Measurements from ENCODE around the gene CENPK.
"Not testable (repeated sequence)": the region's sequence is repeated elsewhere in the genome, so short reads cannot be mapped to it uniquely, and the experiment has no call there.

The CENPK gene, protein sequence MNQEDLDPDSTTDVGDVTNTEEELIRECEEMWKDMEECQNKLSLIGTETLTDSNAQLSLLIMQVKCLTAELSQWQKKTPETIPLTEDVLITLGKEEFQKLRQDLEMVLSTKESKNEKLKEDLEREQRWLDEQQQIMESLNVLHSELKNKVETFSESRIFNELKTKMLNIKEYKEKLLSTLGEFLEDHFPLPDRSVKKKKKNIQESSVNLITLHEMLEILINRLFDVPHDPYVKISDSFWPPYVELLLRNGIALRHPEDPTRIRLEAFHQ

DNA sequence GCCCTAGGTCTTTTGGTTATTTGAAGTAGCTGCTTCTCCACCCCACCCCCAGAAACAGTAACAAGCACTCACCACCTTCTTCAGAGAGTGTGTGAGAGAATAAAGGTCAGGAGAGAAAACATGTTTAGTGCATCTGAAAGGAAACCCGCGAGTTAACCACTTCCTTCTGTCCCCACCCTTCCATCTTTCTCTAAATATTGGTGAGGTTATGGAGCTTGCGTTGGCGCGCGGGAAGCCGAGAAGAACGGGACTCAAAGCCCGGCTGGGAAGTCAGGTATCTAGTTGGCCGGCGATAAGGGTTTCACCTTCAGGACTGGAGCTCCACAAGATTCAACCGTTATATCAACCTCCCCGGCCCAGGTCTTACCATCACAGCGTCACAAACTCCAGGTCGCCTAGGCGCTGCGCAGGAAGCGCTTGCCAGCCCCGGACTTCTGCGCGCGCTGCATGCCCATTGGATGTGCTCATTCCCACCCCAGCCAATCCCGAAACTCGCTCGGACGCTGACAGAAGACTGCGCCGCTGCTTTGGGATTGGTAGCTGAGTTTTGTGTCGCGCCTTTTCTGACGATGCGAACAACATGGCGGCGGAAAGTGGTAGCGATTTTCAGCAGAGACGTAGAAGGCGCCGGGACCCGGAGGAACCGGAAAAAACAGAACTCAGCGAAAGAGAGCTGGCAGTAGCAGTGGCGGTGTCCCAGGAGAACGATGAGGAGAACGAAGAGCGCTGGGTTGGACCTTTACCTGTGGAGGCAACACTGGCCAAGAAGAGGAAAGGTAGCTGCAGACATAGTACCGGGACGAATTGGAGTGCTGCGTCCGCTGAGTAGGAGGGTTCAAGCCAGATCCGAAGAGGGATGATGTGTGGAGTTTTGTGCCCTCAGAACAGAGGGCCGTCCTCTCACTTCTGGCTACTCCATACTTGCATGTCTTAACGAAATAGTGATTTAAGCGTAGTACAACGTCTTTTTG lies at the start of gene CENPK, which contains the start of gene PPWD1:
Gene CENPK (minus strand): TSS at position 438 of the 971 bp plus-strand sequence. CDS start 8,261 bp downstream, outside the sequence.
Gene PPWD1 (plus strand): TSS at position 566 of the 971 bp plus-strand sequence. CDS start 15 bp downstream, at position 581.
- DNase-seq (ENCODE audit: low spot score) = peak; percentile 94

DNA sequence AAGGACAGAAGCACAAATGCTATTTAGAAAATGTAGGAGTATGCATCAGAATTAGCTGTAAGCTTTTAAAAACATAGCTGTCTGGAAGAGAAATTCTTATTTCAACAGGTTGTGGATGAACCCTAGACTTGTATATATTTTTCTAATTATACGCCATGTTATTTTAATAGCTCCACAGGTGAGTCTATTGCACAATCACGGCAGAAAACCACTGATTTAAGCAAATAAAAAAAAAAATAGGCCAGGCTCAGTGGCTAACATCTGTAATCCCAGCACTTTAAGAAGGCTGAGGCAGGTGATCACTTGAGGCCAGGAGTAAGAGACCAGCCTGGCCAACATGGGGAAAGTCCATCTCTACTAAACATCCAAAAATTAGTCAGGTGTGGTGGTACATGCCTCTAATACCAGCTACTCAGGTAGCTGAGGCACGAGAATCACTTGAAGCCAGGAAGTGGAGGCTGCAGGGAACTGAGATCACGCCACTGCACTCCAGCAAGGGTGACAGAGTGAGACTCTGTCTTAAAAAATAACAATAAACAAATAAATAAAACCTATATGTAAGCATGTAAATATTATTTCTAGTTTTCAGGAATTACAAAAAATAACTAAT lies 49.4 kb upstream of the CENPK start:
- no peak for DNase-seq (ENCODE audit: low spot score)

DNA sequence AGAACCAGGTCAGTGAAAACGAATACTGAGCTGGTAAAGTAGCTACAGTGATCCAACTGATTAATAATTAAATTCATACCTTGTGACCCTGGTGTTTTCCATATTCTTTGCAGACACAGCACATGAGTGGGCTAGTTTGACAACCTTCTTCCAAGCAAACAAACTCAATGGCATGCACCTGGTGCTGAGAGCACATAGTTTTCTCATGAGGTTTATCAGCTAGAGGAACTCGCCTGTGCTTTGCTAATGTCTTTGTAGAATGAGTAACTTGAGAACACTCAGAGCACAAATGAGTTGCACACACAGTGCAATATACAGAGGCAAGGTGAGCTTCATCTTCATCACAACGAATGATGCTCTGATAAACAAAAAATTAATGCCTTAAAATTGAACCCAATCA lies 48.6 kb upstream of the CENPK start:
- no peak for DNase-seq (ENCODE audit: low spot score)

DNA sequence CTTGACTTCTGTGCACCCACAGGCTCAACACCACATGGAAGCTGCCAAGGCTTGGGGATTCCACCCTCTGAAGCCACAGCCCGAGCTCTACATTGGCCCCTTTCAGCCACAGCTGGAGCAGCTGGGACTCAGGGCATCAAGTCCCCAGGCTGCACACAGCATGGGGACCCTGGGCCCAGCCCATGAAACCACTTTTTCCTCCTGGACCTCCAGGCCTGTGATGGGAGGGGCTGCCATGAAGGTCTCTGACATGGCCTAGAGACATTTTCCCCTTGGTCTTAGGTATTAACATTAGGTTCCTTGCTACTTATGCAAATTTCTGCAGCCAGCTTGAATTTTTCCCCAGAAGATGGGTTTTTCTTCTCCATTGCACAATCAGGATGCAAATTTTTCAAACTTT lies 38.8 kb upstream of the CENPK start:
- DNase-seq (ENCODE audit: low spot score) = not testable (repeated sequence)

DNA sequence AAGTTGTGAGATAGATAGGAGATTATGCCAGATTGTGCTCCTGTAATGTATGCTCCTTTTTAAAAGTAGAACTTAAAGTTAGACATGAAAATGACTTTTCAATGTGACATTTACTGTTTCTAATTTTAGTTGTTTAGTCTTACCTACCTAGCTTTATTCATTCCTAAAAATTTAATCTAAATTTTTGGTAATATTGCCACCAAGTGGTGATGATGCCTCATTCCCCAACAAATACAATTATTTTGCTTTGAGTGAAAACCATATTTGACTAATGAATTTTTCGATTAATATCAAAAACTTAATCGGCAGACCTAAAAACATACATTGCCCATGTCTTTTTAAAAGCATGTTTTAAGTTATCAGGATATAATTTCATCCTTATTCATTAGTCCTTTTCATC lies 25.7 kb upstream of the CENPK start:
- peak; percentile 10 for DNase-seq (ENCODE audit: low spot score)

DNA sequence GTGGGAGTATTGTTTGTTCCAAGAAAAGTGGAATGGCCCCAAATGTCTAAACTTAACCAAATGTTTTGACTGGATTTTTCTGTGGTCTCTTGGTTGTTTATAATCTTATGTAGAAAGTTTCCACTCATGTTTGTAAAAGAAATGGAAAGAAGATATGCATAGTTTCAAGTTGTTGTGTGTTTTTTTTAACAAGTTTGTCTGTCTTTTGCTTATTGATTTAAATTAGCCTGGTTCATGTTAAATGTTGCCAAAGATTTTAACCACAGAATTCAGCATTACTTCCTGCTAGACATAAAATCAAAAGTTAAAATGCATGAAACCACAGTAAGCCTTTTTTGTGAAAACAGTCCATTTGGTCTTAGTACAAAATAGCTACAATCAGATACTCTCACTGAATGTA lies 14.2 kb upstream of the CENPK start:
- DNase-seq (ENCODE audit: low spot score) = no peak

DNA sequence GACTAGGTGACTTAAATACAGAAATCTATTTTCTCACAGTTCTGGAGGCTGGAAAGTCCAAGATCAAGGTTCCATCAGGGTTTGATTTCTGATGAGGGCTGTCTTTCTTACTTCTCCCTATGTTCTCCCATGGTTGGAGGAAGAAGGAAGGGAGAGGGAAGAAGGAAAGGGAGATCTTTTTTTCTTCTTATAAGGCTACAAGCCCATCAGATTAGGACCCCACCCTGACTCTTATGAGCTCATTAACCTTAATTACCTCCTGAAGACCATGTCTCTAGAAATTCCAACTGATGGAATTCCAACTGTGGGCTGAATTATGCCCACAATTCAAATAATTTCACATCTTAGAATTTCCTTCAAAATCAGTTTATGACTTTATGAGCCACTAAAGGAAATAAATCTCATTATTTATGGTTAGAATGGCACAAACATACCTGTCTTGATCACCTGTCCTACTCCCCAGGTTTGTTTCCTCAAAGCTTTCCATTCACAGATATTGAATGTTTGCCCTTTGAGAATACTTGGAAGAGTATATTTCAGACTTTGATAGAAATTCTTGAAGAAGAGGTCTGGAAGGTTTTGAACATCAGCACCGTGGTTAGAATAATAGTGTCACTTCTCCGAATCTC lies 7.7 kb upstream of the CENPK start:
- no peak for DNase-seq (ENCODE audit: low spot score)

DNA sequence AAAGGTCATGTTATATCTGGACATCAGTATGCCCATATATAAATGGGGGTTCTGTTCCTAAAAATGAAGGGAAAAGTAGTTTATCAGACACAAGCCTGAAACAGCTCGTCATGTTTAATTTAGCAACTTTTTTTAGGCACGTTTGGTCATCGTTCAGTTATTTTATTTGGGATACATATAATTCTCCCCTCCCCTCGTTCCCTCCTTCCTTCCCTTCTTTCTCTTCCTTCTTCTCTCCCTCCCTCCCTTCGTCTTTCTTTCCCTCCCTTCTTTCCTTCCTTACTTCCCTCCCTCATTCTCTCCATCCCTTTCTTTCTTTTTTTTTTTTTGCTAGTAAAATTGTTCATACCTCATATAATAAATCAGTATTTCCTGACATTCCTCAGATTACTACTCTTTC lies 3.5 kb upstream of the CENPK start:
- no peak for DNase-seq (ENCODE audit: low spot score)

DNA sequence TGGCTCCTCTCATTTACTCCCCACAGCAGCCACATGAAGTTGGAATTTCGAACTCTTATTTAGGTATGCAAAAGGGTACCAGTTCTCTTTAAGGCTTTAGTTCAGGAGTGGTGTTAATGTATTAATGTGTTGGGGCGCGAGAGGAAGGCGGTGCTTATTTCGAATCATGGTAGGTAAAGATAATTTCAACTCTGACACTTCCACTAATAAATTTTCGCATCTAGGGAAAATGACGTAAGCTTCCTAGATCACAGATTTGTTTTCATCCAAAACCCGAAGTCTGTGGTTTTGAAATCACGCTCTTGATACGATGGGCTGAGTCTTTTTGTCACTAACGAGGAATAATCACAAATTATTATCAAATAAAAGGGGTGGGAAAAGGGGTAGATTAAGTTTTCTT lies 809 bp upstream of the CENPK start:
- no peak for DNase-seq (ENCODE audit: low spot score)

DNA sequence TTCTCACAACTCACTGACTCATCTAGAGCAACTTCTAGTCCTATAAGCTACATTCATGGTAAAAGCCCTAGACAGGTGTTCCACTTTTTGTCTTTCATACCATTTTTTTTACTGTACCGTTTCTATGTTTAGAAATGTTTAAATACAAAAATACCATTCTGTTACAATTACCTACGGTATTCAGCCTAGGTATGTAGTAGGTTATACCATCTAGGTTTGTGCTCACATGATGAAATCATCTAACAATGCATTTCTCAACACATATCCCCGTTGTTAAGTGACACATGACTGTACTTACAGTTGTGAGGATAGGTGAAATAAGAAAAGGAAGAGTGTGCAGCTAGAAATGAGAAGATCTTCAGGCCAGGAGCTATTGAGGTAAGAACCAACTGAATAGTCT lies 6.2 kb downstream of the CENPK start:
- DNase-seq (ENCODE audit: low spot score) = no peak

DNA sequence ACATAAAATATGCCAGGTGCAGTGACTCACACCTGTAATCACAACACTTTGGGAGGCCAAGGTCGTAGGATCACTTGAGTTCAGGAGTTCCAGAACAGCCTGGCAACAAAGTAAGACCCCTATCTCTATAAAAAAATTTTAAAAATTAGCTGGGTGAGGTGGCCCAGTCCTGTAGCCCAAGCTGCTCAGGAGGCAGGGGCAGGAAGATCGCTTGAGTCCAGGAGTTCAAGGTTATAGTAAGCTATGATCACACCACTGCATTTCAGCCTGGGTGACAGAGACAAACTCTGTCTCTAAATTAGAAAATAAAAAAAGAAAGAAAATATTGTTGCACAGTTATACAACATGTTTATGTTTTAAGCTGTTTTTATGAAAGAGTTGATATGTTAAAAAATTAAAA lies 6.8 kb downstream of the CENPK start:
- DNase-seq (ENCODE audit: low spot score) = no peak

DNA sequence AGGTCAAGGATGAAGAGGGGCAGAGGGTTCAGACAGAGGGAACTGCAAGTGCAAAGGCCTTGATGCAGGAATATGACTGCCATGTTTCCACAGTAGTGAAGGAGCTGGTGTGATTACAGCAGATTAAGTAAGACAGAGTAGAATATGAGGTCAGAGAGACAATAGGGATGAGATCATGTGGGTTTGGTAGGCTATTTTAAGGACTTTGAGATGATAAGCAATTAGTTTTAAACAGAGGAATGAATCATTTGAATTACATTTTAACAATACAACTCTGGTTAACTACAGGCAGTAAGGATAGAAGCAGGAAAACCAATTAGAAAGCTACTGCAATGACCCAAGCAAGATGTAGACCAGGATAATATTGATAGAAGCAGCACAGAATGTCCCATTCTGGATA lies 7.7 kb downstream of the CENPK start:
- DNase-seq (ENCODE audit: low spot score) = no peak

DNA sequence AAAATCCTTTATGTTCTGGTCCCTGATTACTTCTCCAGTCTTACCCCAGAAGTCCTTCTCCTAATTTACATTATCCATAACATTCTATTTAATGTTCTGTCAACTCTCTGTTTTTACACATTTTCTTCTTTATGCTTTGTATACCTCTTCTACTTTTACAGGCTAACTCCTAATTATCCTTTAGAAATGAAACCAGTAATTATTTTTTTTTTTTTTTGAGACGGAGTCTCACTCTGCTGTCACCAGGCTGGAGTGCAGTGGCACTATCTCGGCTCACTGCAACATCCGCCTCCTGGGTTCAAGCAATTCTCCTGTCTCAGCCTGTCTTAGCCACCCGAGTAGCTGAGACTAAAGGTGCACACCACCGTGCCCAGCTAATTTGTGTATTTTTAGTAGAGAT lies 9.0 kb downstream of the CENPK start:
- no peak for DNase-seq (ENCODE audit: low spot score)

DNA sequence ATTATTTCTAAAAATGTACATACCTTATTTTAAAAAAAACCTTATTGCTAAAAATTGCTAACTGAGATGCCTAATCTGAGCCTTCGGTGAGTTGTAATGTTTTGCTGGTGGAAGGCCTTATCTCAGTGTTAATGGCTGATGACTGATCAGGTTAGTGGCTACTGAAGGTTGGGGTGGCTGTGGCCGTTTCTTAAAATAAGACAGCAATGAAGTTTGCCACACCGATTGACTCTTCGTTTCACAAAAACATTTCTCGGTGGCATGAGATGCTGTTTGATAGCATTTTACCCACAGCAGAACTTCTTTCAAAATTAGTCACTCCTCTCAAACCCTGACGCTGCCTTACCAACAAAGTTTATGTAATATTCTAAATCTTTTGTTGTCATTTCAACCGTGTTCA lies 14.7 kb downstream of the CENPK start:
- no peak for DNase-seq (ENCODE audit: low spot score)

DNA sequence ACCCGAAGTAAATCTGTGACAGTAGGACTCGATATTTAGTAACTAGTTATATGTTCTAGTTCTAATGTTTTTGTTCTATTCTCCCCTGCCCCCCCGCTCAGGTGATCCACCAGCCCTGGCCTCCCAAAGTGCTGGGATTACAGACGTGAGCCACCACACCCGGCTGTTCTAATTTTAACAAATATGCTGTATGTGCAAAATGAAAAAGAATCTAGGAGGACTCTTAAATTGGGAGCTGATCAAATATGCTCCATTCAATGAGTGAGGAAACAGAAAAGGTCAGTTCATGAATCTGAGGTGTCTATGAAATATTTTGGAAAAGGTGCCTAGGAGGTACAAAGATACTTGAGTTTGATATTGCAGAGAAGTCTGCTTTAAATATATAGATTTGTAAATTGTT lies 16.8 kb downstream of the CENPK start:
- DNase-seq (ENCODE audit: low spot score) = no peak

DNA sequence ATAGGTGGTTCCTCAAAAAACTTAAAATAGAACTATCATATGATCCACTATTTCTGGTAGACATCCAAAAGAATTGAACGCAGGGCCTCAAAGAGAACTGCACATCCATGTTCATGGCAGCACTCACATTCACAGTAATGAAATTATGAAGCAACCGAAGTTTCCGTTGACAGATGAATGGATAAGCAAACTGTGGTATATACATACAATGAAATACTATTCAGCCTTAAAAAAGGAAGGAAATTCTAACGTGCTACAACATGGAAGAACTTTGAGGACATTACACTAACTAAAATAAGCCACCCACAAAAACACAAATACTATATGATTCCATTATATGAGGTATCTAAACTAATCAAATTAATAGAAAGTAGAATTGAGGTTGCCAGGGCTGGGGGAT lies 18.5 kb downstream of the CENPK start:
- no peak for DNase-seq (ENCODE audit: low spot score)

DNA sequence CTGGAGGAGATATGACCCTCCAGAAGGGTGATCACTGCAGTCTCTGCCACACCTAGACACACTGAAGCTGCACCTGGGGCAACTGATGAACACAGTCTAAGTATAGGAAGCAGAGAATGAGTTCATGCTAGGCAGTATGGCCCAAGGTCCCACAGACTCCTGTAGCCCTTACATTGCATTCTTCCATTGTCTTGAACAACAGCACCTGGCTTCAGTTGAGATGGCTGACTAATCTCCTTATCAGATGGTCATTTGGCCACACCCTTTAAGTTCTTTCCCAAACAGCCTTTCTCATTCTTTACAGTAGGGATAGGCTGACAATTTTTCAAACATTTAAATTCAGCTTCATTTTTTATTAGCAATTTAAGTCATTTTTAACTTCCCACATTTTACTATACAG lies 23.1 kb downstream of the CENPK start:
- no peak for DNase-seq (ENCODE audit: low spot score)

DNA sequence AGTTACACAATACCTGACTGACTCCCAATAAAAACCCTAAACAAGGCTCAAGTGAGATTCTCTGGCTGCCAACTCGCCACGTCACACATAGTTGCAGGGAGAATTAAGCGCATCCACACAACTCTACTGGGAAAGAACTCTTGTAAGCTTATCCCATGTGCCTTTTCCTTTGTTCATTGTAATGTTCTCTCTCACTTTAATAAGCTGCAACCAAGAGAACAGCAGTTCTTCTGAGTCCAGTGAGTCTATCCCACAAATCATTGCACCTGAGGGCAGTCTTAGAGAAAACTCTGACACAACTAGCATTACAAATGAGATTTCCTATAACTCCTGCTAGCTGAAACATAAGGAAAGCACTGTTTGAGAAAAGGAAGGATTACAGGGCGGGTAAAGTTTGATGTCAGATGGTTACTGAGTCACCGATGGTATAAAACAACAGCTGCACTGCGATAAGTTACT lies 27.4 kb downstream of the CENPK start:
- no peak for DNase-seq (ENCODE audit: low spot score)

DNA sequence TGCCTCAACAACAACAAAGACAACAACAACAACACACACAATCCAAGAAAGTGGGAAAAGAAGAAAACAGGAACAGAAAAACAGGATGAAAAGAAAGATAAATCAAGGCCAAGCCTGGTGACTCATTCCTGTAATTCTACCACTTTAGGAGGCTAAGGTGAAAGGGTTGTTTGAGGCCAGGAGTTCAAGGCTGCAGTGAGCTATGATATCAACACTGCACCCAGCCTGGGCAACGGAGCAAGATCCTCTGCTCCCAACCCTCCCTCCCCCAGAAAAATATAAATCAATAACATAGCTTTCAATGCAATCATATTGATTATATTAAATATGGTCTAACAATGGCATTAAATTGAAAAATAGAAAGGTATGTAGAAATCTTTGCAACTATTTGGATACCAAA lies 32.1 kb downstream of the CENPK start:
- DNase-seq (ENCODE audit: low spot score) = no peak

DNA sequence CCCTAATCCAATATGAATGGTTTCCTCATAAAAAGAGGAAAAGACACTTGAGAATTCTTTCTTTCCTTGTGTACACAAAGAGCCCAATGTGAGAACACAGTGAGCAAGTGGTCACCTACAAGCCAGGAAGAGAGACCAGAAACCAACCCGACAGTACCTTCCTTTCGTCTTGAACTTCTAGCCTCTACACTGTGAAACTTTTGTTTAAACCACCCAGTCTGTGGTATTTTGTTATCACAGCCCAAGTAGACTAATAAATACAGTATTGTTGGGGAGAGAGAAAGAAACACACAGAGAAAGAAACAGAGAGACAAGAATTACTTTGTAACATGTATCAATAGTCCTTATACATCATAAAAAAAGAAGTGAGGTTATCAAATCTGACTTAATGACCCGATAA lies 37.2 kb downstream of the CENPK start:
- DNase-seq (ENCODE audit: low spot score) = no peak

DNA sequence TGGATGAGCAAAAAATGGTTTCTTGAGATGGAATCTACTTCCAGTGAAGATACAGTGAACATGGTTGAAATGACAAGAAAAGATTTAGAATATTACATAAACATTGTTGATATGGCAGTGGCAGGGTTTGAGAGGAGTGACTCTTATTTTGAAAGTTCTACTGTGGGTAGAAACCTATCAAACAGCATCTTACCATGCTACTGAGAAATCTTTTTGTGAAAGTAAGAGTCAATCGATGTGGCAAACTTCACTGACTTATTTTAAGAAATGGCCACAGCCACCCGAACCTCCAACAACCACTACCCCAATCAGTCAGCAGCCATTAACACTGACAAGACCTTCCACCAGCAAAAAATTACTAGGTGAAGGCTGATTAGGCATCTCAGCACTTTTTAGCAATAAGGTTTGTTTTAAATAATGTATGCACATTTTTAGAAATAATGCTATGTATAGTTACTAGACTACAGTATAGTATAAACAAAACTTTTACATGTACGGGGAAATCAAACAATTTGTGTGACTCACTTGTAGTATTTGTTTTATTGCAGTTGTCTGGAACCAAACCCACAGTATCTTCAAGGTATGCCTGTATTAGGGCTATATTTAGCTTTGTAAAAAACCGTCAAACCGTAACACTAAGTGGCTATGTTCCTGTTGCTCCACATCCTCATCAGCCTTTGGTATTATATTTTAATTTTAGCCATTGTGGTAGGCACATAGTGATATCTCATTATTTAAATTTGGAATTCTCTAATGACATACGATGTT lies 50.6 kb downstream of the CENPK start:
- DNase-seq (ENCODE audit: low spot score) = no peak

Measured in kidney capillary endothelial cell (primary cell).